HFF-Myc (cell line): ENCODE results near the gene FAM209B.
"Not testable (repeated sequence)": the region's sequence is repeated elsewhere in the genome, so short reads cannot be mapped to it uniquely, and the experiment has no call there.

Experiments
- DNase-seq: peaks from one replicate; pipeline ENCODE4 v3.0.0-alpha.2; 2011; ENCODE audit warnings: low read depth; ENCODE audit errors: extremely low read depth
- H3K4me3 ChIP-seq: replicated peaks from 2 replicates; pipeline ENCODE4 v1.5.1; 2011; ENCODE audit warnings: low read depth, mild to moderate bottlenecking, control low read depth, low read length
- CTCF ChIP-seq: IDR thresholded peaks from 2 replicates; pipeline ENCODE4 v1.5.1; 2012; ENCODE audit warnings: mild to moderate bottlenecking, low read depth, low read length, control low read depth; ENCODE audit errors: missing control alignments

Gene FAM209B

GRCh38 chr20:56540415-56540814 is 7.4 kb downstream of the FAM209B start:
- H3K4me3 ChIP-seq, result no peak overlapping the region
- no peak for DNase-seq
- TF ChIP-seq CTCF, result no peak

DNA sequence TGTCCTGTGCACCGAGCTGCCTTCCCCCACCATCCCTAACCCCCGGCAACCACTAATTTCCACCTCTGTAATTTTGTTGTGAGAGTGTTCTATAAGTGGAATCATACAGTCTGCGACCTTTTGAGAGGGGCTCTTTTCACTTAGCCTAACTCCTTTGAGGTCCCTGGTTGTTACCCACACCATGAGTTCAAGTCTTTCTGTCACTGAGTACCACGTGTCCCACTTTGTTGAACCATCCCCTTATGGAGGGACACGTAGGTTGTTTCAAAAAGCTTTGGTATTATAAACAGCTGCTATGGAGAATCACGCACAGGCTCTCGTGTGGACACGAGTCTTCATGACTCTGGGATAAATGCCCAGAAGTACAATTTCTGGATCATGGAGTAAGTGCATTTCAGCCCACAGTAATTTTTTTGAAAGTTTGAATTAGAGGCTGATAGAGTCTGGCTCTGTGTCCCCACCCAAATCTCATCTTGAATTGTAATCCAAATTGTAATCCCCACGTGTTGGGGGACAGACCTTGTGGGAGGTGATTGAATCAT is 9.5 kb downstream of the FAM209B start:
- no peak overlapping the region for H3K4me3 ChIP-seq
- no peak for DNase-seq
- TF ChIP-seq CTCF, result no peak

- no peak overlapping the region for H3K4me3 ChIP-seq
- TF ChIP-seq CTCF, result no peak
- no peak for DNase-seq
Measured at GRCh38 chr20:56551571-56551970, 18.5 kb downstream of the FAM209B start.

DNA sequence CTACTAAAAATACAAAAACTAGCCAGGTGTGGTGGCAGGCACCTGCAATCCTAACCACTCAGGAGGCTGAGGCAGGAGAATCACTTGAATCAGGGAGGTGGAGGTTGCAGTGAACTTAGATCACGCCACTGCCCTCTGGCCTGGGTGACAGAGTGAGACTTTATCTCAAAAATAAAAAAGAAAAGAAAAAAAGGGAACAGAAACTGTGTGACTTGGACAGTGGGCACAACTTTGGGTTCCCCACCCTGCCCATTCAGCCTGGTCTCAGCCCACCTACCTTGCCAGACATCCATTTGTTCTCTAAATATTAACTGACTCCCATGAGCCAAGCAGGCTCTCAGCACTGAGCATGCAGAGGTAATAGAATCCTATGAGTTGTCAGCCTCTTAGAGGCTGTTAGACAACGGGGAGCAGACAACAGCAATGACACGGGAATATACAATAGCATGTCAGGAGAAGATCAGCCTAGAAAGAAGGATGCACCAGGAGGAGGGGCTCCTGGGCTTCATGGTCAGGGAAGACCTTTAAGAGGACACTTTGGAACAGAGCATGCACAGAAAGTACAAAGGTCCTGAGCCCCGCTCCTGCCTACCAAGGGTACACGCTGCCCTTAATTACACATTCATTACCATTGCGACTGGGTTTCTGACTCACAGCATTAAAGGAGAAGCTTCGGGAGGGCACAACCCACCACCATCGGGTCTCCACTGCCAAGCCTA is 20.0 kb downstream of the FAM209B start:
- no peak overlapping the region for H3K4me3 ChIP-seq
- TF ChIP-seq CTCF, result no peak
- no peak for DNase-seq

DNA sequence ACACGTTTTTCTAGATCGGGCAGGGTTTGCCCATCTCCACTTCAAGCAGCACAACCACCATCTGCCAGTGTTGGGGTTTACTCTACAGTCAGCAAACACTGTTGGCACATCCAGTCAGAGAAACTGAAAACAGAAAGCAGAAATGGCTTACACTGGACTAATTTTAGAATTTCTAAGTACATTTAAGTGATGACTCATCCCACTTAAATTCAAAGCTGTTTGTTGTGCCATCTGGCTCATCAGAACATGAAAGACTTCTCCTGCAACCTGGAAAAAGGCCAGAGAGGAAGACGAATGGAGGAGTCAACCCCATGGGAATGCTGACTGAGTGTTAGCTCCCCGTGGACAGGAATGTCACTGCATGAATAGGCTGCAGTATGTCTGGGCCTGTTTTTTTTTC is 21.8 kb downstream of the FAM209B start:
- H3K4me3 ChIP-seq, result no peak overlapping the region
- TF ChIP-seq CTCF, result no peak
- DNase-seq, result peak; percentile 98

DNA sequence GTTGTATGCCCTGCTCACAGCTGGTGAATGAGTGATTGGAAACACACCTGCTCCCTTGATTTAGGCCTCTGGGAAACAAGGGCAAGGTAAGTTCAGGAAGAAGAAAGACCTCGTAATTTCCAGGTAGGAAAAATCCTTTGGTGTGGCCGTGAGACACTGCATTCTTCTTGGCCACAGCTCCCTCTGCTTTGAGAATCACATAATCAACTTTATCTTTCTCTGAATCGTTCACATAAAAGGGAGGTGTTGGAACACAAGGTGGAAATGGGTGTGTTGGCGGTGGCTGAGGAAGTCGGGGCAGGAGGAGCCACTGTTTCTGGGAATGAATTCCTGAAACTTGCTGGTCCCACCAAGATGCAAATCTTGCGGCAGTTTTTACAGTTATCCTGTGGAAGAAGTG is 25.9 kb downstream of the FAM209B start:
- DNase-seq, result no peak

DNA sequence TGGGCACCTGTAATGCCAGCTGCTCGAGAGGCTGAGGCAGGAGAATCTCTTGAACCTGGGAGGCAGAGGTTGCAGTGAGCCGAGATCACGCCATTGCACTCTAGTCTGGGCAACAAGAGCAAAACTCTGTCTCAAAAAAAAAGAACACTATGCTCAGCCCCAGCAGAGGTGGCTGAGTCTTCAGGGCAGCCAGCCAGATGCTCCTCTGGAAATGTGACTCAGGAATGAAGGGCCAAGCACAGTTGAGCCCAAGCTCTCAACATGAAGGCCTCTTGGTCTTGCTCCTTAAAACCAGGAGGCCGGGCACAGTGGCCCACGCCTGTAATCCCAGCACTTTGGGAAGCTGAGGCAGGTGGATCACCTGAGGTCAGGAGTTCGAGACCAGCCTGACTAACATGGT is 31.5 kb downstream of the FAM209B start:
- H3K4me3 ChIP-seq, DNase-seq: not testable (repeated sequence)

More for the DNA sequence above, 25.9 kb downstream of the FAM209B start:
- H3K4me3 ChIP-seq, result no peak overlapping the region
- no peak for TF ChIP-seq CTCF
